A549 (cell line): Measurements from ENCODE around the gene RAB3D.

Experiments used
- CBX2 ChIP-seq: fragments of 200-600 bp; sonication (generic); IDR thresholded peaks from 2 replicates; pipeline ENCODE4 v1.6.1; 2016; ENCODE audit warnings: low read depth, mild to moderate bottlenecking, borderline replicate concordance
- JUN ChIP-seq, 2 experiments: fragments of >200 bp; sonication (Bioruptor Twin); formaldehyde crosslinking; IDR thresholded peaks; 2 replicates in 1 of 2; 3 replicates in 1 of 2; pipeline ENCODE4 v1.6.1; 2016 to 2017
- POLR2A ChIP-seq: IDR thresholded peaks from 2 replicates; pipeline ENCODE4 v1.6.1; 2012; ENCODE audit warnings: mild to moderate bottlenecking, low read length
- REST ChIP-seq: fragments of 200-600 bp; sonication (generic); IDR thresholded peaks from 2 replicates; pipeline ENCODE4 v1.6.1; 2016; ENCODE audit warnings: antibody characterized with exemption, mild to moderate bottlenecking, moderate library complexity
- SMC3 ChIP-seq: fragments of >200 bp; sonication (Bioruptor Twin); formaldehyde crosslinking; IDR thresholded peaks from 3 replicates; pipeline ENCODE4 v1.6.1; 2018; ENCODE audit warnings: inconsistent platforms
- TF ChIP-seq, protein P1 (sequence below): fragments of >200 bp; sonication (Bioruptor Twin); formaldehyde crosslinking; IDR thresholded peaks from 3 replicates; pipeline ENCODE4 v1.5.1; 2016

DNA sequence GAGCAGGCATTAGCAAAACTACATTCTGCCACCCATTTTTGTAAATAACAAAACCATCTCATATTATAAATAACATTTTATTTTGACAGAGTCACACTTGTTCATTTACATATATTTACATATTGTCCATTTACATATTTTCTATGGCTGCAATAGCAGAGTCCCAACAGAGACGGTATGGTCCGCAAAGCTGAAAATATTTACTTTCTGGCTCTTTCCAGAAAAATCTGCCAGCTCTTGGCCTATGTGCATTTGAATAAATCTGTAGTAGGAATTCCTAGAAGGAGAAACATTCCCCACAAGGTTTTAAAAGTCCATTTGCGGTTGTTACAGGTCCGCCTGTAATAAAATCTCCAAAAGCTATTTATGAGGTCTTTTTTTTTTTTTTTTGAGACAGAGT lies 49.2 kb downstream of the RAB3D start:
- TF ChIP-seq, protein P1, sequence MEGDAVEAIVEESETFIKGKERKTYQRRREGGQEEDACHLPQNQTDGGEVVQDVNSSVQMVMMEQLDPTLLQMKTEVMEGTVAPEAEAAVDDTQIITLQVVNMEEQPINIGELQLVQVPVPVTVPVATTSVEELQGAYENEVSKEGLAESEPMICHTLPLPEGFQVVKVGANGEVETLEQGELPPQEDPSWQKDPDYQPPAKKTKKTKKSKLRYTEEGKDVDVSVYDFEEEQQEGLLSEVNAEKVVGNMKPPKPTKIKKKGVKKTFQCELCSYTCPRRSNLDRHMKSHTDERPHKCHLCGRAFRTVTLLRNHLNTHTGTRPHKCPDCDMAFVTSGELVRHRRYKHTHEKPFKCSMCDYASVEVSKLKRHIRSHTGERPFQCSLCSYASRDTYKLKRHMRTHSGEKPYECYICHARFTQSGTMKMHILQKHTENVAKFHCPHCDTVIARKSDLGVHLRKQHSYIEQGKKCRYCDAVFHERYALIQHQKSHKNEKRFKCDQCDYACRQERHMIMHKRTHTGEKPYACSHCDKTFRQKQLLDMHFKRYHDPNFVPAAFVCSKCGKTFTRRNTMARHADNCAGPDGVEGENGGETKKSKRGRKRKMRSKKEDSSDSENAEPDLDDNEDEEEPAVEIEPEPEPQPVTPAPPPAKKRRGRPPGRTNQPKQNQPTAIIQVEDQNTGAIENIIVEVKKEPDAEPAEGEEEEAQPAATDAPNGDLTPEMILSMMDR = no peak
- TF ChIP-seq CBX2 = no peak
- no peak for TF ChIP-seq POLR2A
- no peak for TF ChIP-seq REST
- no peak for TF ChIP-seq SMC3
- TF ChIP-seq JUN (IDR thresholded peaks at IDR 0.05) = no peak
